Measurements from ENCODE around the gene CDC42BPA.

GRCh38 chr1:227343206-227343605 lies 24.9 kb upstream of the CDC42BPA start:
- TF ChIP-seq EP300 (IDR thresholded peaks at IDR 0.05) (no peak), POLR2A (IDR thresholded peaks at IDR 0.05) (no peak)
